Tibial artery (tissue), 4 donors: ENCODE results near the gene MYO18A.

Experiments
- DNase-seq, 2 donors: peaks; one replicate each; pipeline ENCODE4 v3.0.0-alpha.2; 2019
- H3K27ac ChIP-seq, 2 donors: fragments of 200-600 bp; sonication (generic) in 1 of 2; 1 replicate in 1 of 2; 2 replicates in 1 of 2; pipeline ENCODE4 v1.5.1; 2018 to 2019; ENCODE audit warnings: mild to moderate bottlenecking in 1 of 2
- H3K27me3 ChIP-seq, 2 donors: fragments of 200-600 bp; sonication (generic) in 1 of 2; one replicate each; pipeline versions ENCODE4 v1.5.1 to v1.6.0; 2016 to 2019
- H3K36me3 ChIP-seq, 3 donors: fragments of 200-600 bp; sonication (generic) in 2 of 3; one replicate each; pipeline ENCODE4 v1.5.1; 2016 to 2019; ENCODE audit warnings: mild to moderate bottlenecking in 2 of 3
- H3K4me1 ChIP-seq, 4 donors: fragments of 200-600 bp; sonication (generic) in 2 of 4; 1 replicate in 3 of 4; 2 replicates in 1 of 4; pipeline ENCODE4 v1.5.1; 2016 to 2019
- H3K4me3 ChIP-seq, 2 donors: fragments of 200-600 bp; sonication (generic) in 1 of 2; 1 replicate in 1 of 2; 2 replicates in 1 of 2; pipeline ENCODE4 v1.5.1; 2018 to 2019; ENCODE audit warnings: mild to moderate bottlenecking in 2 of 2
- H3K9me3 ChIP-seq, 3 donors: fragments of 200-600 bp; sonication (generic) in 1 of 3; one replicate each; pipeline ENCODE4 v1.5.1; 2016 to 2019
- intact Hi-C: fragments of 100-400 bp; cut with DNase I; formaldehyde crosslinking; loops from one replicate; pipeline ENCODE4 v1.15.0; 2023; ENCODE audit warnings: low total_unique reads
- TF ChIP-seq, protein P1 (sequence below), 2 experiments: fragments of 200-600 bp in 1 of 2; fragments of 450-650 bp in 1 of 2; IDR thresholded peaks; one replicate each; pipeline ENCODE4 v1.5.1; 2017 to 2019; ENCODE audit warnings: antibody characterized with exemption in 2 of 2, mild to moderate bottlenecking in 1 of 2, moderate library complexity in 1 of 2

MYO18A gene

DNA sequence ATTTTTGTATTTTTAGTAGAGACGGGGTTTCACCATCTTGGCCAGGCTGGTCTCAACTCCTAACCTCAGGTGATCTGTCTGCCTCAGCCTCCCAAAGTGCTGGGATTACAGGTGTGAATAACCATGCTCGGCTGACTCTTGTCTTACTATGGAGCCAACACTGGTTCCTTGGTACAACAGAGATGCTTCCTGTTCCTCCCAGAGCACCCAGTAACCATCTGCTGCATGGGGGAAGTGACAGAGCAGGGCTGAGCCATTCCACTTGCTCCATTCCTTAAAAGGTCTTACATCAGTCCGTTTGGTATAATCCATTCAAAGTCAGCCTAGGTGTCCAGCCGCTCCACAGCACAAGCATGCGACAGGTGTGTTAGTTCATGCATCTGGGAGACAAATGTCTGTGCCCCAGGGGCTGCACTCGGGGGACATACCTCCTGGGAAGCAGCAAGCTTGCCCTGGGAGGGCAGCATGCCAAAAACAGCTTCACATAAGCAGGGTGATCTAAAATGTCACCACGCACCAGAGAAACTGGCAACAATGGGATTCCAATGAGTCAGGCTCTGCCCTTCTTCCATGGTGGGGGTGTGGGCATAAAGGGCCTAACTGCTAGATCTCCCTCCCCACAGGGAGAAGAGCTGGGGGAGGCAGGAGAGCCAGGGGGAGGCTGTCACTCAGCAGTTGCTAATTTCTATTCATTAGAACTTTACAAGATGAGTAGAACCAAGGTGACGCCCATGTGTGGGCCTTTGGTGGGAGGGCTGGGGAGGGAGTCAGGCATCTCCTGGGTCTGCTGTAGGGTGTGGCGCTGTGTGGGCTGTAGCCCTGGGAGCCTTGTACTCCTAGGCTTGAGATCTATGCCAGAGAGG, 101.8 kb downstream of the MYO18A start:
- Histone ChIP-seq H3K9me3 (no peaks in the 10 kb centered on the region), H3K36me3 (peaks cover 22 to 90% (median 56%) of the 10 kb centered on the region in 3 donors), H3K27ac (no peak overlapping the region), H3K27me3 (no peaks in the 10 kb centered on the region), H3K4me3 (no peak overlapping the region), H3K4me1 (no peaks in the 10 kb centered on the region)
- no peak for DNase-seq
- TF ChIP-seq, protein P1, sequence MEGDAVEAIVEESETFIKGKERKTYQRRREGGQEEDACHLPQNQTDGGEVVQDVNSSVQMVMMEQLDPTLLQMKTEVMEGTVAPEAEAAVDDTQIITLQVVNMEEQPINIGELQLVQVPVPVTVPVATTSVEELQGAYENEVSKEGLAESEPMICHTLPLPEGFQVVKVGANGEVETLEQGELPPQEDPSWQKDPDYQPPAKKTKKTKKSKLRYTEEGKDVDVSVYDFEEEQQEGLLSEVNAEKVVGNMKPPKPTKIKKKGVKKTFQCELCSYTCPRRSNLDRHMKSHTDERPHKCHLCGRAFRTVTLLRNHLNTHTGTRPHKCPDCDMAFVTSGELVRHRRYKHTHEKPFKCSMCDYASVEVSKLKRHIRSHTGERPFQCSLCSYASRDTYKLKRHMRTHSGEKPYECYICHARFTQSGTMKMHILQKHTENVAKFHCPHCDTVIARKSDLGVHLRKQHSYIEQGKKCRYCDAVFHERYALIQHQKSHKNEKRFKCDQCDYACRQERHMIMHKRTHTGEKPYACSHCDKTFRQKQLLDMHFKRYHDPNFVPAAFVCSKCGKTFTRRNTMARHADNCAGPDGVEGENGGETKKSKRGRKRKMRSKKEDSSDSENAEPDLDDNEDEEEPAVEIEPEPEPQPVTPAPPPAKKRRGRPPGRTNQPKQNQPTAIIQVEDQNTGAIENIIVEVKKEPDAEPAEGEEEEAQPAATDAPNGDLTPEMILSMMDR (IDR thresholded peaks at IDR 0.05), result no peak
- intact Hi-C loops, result no loop called here

DNA sequence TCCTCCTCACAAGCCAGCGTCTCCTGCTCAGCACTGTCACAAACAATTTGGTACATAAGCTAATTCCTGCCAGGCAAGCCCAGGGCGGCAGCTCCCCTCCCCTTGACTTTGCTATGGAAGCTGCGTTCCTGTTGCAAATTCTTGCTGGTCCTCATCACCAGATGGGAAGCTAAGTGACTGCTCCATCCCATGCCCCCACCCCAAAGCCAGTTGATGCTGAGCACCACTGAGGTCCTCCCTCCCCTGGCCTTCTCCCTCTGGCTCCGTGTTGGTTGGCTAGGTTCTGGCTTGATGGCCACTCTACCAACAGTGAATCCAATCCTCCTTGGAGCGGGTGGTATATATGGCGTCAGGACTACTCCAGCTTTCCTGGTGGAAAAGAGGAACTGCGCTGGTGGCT, 102.9 kb downstream of the MYO18A start:
- H3K4me3 ChIP-seq, result no peak overlapping the region
- H3K27me3 ChIP-seq, result no peaks in the 10 kb centered on the region
- no peaks in the 10 kb centered on the region for H3K9me3 ChIP-seq
- intact Hi-C loops, result no loop called here
- DNase-seq, result no peak
- no peaks in the 10 kb centered on the region for H3K4me1 ChIP-seq
- no peak overlapping the region for H3K27ac ChIP-seq
- H3K36me3 ChIP-seq, result peaks cover 22 to 80% (median 45%) of the 10 kb centered on the region in 3 donors
- TF ChIP-seq, protein P1 (IDR thresholded peaks at IDR 0.05), result no peak

DNA sequence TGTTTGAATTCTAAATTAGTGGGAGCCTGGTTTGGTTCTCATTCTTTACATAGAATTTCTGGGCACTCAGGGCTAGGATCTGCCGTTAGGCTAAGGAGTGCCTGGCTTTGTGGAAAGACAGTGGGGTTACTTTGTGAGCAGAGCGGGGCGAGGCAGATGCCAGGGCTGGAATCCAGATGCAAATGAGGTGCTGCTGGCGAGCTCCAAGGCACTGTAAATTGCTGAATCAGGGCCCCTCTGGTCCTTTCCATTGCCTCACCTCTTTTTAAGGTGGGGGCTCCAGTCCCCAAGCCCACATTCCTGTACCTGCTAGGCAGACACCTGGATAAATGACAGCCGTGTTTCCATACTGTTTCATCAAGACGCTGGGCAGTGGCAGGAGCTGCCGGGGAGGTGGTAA, 103.5 kb downstream of the MYO18A start:
- H3K27me3 ChIP-seq, result no peaks in the 10 kb centered on the region
- DNase-seq, result no peak
- H3K27ac ChIP-seq, result no peak overlapping the region
- TF ChIP-seq, protein P1 (IDR thresholded peaks at IDR 0.05), result no peak
- no peaks in the 10 kb centered on the region for H3K9me3 ChIP-seq
- no peak overlapping the region for H3K4me3 ChIP-seq
- intact Hi-C loops, result no loop called here
- H3K4me1 ChIP-seq, result no peaks in the 10 kb centered on the region
- H3K36me3 ChIP-seq, result peaks cover 17 to 74% (median 39%) of the 10 kb centered on the region in 3 donors

DNA sequence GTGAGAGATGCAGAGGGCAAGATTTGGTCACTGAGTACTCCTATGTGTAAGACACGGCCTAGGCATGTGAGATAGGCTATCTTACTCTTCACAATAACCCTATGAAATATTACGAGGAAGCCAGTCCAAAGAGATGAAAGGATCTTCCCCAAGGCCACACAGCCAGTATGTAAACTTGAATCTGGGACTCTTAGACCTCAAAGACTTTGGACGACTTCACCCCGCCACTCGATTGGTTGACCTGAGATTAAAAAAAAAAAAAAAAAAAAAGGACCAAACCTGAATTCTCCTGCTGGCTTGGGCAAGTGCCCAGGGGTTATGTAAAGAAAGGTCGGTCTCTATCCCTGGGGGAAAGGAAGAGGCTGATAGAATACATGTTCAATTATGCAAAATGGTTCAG, 104.1 kb downstream of the MYO18A start:
- H3K27me3 ChIP-seq, result no peaks in the 10 kb centered on the region
- peaks cover 15 to 68% (median 33%) of the 10 kb centered on the region in 3 donors for H3K36me3 ChIP-seq
- TF ChIP-seq, protein P1 (IDR thresholded peaks at IDR 0.05), result no peak
- no peak overlapping the region for H3K27ac ChIP-seq
- H3K9me3 ChIP-seq, result no peaks in the 10 kb centered on the region
- H3K4me1 ChIP-seq, result no peaks in the 10 kb centered on the region
- no peak for DNase-seq
- intact Hi-C loops, result no loop called here
- no peak overlapping the region for H3K4me3 ChIP-seq

DNA sequence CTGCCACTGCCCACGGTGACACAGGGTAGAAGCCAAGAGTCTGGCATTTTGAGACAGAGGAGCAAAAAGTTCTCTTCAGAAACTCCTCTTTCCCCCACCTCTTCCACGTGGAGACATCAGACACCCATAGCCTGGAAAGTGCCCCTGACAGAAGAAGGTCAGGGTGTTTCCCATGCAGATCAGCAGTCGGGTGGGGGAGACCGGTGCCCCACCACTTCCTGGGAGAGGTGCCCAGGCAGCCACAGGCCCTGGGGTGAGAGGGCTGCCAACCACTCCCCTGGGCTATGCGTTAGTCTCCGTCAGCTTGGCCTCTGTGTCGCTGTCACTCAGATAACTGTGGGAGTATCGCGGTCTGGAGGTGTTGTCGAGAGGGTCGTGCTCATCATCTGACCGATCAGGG, 105.7 kb downstream of the MYO18A start:
- Histone ChIP-seq H3K36me3 (peaks cover 2 to 52% (median 17%) of the 10 kb centered on the region in 3 donors), H3K27ac (no peak overlapping the region), H3K4me1 (peaks cover 0 to 8% (median 3%) of the 10 kb centered on the region in 4 donors), H3K9me3 (no peaks in the 10 kb centered on the region), H3K4me3 (no peak overlapping the region), H3K27me3 (peaks cover 0 to 11% of the 10 kb centered on the region in 2 donors)
- intact Hi-C loops, result no loop called here
- TF ChIP-seq, protein P1 (IDR thresholded peaks at IDR 0.05), result no peak
- no peak for DNase-seq
